HG03139 (cell line): ENCODE data around the gene G6PD.
"Not testable (repeated sequence)": the region's sequence is repeated elsewhere in the genome, so short reads cannot be mapped to it uniquely, and the experiment has no call there.

Experiments
- ATAC-seq: cut with Tn5 transposase; IDR thresholded peaks from one replicate; pipeline ENCODE4 v1.9.1; 2021; ENCODE audit not compliant: unreplicated experiment

The G6PD gene

GRCh38 chrX:154545673-154546274, 872 bp downstream of the G6PD start:
- ATAC-seq: no peak

DNA sequence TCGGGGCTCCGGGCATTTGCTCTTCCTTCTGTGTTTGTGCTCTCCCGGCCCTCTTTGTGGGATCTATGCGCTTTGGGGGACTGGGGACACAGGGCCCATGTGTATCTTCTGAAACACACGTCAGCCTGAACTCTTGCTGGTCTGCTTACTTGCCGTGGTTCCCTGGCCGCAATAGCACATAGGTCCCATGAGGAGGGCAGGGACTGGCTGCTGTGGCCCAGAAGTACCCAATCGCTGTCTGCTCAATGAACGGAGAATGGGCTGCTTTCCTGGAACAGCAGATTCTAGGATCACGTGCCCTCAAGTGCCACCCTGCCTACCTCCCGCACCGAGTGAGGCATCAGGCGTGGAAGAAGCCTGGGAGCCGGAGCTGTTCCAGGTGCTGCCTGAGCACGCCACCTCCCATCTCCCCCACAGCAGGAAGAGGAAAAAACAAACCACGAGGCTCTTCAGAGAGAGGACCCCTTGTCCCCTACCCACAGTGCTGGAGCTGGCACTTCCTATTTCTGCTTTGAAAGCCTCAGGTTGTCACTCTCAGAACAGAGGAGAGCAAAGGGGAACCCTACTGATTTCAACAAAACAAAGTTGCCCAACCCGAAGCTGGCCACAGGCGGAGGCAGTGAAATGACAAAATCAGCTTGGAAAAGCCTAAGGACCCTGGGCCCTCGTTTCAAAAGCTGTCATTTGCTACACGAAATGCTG, 3.8 kb downstream of the G6PD start:
- ATAC-seq: no peak

GRCh38 chrX:154541896-154542722, 4.5 kb downstream of the G6PD start:
- ATAC-seq: no peak

GRCh38 chrX:154541589-154541895, 5.1 kb downstream of the G6PD start:
- ATAC-seq: no peak

DNA sequence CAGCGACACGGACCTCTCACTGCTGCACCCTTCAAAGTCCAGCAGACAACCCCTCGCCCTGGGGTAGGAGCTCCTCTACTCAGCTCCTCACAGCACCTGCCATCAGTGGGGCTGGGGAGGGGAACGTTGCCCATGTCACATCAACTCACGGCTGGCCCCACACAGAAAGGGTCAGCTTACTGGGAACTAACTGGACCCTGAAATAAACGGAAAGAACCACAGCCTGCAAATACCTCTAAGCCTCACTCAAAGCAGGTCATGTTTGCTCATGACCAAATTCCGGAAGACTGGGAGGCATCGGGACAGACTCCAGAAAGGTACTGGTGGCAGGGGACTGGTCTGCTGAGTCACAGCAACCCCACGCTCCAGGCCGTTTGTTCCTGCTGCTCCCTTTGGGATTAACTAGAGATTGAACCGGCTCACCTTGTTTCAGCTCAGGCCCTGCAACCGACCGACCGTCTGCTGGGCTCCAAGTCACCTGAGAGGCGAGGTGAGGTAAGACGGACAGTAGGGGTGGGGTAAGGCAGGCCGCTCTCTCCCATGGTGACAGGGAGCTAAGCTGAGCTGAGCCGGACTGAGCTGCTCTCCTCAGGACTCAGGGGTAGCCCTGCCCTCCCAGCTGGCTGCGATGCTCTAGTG, 5.6 kb downstream of the G6PD start:
- ATAC-seq: no peak

DNA sequence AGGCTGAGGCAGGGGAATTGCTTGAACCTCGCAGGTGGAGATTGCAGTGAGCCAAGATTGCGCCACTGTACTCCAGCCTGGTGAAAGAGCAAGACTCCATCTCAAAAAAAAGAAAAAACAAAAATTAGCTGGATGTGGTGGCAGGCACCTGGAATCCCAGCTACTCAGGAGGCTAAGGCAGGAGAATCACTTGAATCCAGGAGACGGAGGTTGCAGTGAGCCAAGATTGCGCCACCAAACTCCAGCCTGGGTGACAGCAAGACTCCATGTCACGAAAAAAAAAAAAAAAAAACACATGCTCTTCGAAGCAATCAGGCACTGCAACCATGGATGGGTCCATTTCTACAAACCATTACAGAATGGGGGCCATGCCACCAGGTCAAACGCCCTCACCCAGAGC, 6.3 kb downstream of the G6PD start:
- not testable (repeated sequence) for ATAC-seq

DNA sequence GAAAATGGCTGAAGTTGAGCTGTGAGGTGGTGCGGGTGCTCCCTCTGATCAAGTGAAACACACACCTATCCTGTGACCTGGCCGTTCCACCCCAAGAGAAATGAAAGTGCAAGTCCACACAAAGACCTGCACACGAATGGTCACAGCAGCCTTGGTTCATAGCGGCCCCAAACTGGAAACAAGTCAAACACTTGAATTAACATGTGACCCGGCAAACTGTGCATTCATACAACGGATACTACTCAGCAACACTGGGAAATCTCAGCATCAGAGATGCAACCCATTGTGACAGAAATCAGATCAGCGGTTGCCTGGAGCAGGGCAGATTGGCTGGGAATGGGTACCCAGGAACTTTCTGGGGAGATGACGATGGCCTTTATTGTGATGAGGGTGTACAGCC, 7.6 kb downstream of the G6PD start:
- no peak for ATAC-seq

- no peak for ATAC-seq
These were observed 10.8 kb downstream of the G6PD start for GRCh38 chrX:154535892-154536291.

DNA sequence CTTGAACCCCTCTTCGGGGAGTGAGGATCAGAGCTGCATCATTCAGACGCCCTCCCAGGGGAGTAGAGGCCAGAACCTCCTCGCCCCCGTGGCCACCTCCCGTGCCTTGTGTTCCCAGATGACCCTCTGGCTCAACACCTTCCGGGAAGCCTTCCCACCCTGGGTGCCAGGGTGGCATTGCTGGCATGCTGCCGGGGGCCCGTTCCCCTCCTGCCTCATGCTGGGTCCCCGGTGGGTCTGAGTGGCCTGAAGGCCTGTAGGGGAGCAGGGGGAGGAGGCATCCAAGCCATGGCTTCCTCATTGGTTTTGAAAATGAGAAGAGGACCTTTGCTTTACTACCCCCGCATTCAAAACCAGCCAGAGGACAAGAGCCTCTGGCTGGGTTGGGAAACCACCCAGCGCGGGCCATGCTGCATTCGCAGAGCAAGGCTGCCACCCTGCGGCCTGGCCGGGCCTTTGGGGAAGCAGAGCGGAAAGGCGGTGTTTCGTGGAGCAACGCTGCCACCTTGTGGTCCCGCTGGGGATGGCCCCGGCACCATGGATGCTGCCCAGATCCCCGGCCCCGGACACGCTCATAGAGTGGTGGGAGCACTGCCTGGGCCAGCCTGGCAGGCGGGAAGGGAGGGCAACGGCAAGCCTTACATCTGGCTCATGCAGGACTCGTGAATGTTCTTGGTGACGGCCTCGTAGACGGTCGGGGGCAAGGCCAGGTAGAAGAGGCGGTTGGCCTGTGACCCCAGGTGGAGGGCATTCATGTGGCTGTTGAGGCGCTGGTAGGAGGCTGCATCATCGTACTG, 11.9 kb downstream of the G6PD start:
- no peak for ATAC-seq

DNA sequence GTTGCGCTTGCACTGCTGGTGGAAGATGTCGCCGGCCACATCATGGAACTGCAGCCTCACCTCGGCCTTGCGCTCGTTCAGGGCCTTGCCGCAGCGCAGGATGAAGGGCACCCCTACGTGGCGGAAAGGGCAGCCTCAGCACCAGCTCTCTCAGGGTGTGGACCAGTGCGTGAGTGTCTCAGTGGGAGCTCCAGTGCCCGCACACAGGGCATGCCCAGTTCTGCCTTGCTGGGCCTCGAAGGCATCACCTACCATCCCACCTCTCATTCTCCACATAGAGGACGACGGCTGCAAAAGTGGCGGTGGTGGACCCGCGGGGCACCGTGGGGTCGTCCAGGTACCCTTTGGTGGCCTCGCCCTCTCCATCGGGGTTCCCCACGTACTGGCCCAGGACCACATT, 14.0 kb downstream of the G6PD start:
- ATAC-seq: no peak

DNA sequence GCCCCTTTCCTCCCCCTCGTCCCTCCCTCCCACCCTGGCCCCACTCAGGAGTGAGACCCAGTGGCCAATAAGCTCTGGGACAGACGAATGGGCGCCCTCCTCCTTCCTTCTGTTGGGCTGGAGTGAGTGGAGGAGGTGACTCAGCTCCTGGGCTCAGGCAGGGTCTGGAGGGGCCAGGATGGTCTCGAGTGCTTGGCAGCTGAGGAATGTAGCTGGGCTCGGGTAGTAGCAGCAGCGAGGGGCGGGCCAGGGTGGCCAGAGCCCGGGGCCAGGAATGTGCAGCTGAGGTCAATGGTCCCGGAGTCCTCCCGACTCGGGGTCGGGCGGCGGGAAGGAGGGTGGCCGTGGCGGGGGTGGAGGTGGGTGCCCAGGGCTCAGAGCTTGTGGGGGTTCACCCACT, 15.0 kb downstream of the G6PD start:
- no peak for ATAC-seq

DNA sequence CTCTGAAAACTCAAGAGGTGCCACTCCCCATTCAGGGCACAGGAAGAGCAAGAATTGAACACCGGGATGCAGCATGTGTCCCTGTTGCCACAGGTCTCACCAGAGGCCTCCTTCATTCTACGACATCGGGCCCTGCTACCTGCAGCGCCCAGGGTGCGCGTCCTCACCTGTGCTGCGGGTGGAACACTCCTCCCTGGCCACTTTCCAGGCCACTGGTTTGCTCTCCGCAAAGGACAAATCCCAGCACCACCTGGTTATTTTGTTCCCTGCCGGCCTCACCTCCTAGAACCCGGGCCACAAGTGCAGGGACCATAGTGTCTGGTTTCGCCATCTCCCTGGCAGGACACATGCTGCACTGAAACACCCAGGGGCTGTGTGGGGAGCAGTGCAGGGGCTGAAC, 16.4 kb downstream of the G6PD start:
- no peak for ATAC-seq

GRCh38 chrX:154529206-154529612, 17.4 kb downstream of the G6PD start:
- ATAC-seq: no peak

DNA sequence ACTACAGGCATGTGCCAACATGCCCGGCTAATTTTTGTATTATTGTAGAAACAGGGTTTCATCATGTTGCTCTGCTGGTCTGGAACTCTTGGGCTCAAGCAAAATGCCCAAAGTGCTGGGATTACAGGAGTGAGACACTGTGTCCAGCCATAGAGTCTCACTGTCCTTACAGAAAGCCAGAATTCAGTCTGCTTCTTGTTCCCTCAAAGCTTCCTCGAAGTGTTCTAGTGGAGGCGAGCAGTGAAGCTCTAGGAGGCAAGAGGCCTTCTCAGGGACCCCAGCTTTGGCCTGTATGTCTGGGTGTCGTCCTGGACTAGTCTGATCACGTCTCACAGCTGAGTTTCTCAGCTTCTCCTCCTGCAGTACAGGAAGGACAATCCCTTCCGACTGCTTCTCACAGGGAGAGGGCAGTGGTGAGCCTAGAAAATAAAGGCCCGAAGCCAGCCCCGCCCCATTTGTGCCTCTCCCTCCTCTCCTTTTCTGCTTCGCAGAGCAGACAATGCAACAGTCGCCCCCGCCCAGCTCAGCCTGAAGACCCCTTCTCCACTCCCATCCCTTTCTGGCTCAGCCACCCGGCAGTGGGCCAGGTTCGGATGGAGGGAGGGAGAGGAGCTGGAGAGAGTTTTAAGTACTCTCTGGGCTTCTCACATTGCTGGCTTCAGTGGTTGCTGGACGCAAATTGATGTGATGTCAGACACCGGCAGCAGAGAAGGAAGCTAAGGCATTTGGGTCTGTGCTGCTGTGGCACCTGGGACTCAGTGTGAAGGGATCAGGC, 19.6 kb downstream of the G6PD start:
- ATAC-seq: no peak

GRCh38 chrX:154525606-154526490, 20.8 kb downstream of the G6PD start:
- ATAC-seq: no peak

GRCh38 chrX:154519389-154519788, 27.3 kb downstream of the G6PD start:
- ATAC-seq: no peak

DNA sequence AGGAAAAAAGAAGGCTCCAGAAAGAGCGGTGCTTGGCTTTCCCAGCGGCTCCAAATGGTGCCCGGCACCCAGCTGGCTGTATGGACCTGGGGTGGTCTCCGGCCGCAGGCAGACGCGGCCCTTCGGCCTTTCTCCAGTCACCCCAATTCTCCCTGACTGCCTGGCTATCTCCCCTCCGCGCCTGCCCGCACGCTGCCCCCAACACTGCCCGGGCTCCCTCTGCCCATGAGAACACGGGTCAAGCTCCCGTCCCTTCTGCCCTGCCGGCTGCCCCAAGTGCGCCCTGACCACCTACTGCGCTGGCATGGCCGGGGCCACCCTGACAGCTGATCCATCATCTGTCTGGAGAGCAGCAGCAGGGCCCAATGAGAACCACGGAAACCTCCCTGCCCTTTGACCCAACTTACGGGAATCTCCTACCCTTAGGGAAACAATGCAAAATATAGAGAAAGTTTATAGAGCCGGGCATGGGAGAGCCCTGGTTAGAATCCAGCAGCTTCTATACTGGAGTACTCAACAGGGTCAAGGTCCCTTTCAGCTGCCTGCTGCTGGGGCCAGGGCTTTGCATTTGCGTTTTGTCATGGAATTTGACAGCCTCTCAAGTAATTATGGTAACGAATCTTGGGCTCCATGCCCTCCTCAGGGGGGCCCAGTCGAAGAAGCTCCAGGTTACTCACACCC, 29.4 kb downstream of the G6PD start:
- no peak for ATAC-seq

DNA sequence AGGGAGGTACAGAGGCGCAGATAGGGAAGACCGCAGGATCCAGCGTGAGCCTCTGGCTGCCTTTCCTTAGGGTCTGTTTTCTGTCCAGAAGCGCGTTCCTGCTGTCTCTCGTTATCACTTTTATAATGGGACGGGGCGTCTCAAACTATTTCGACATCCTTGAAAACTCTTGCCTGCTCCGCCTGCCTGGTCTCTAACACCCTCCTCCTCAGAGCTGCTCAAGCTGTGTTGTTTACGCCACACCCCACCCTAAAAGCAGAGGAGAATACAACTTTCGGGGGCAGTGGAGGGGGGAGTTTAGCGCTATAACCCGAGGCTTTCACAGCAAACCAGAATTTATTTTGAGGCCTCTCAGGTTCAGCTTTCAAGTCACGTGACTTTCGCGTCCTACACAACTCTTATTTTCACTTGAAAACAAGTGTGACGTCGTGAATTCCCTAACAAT, 30.0 kb downstream of the G6PD start:
- peak; percentile 2 for ATAC-seq
